GM12801 (cell line): ENCODE measurements around the gene HEATR3.

Experiments used
- CTCF ChIP-seq: IDR thresholded peaks from one replicate; pipeline ENCODE4 v1.5.1; 2011; ENCODE audit warnings: control low read depth; ENCODE audit not compliant: insufficient read length; ENCODE audit errors: extremely low read depth

HEATR3 gene

GRCh38 chr16:50086176-50086575 lies 20.4 kb downstream of the HEATR3 start:
- TF ChIP-seq CTCF, result no peak

- TF ChIP-seq CTCF, result no peak
These were observed 22.5 kb downstream of the HEATR3 start for GRCh38 chr16:50088302-50088701.

- no peak for TF ChIP-seq CTCF
These were observed 27.1 kb downstream of the HEATR3 start for GRCh38 chr16:50092891-50093290.

- TF ChIP-seq CTCF, result no peak
These were observed 28.1 kb downstream of the HEATR3 start for GRCh38 chr16:50093607-50094539.

GRCh38 chr16:50096791-50097190 lies 31.0 kb downstream of the HEATR3 start:
- no peak for TF ChIP-seq CTCF

- no peak for TF ChIP-seq CTCF
These were observed 34.3 kb downstream of the HEATR3 start for GRCh38 chr16:50099957-50100648.

- TF ChIP-seq CTCF, result no peak
These were observed 36.4 kb downstream of the HEATR3 start for GRCh38 chr16:50102051-50102746.
